ENCODE data around the gene MINDY2. TPM values are rescaled to one million over a fixed set of nuclear protein-coding genes. Genes with fewer than 3 reads are reported as not detected.
A peak's percentile ranks its signal among the peaks of the same experiment; 100 is the strongest.
"Not testable (repeated sequence)": the region's sequence is repeated elsewhere in the genome, so short reads cannot be mapped to it uniquely, and the experiment has no call there.

Gene MINDY2
- total RNA-seq, 6 experiments from 2014 or later: 4.2 to 8.8 (median 5.5) TPM

GRCh38 chr15:58854593-58854992, 83.5 kb downstream of the MINDY2 start:
- H3K27me3 ChIP-seq: no peaks in the 10 kb centered on the region
- intact Hi-C loops (cut with DNase I): no loop called here
- no peak overlapping the region for H3K27ac ChIP-seq
- H3K4me3 ChIP-seq: no peak overlapping the region
- no peaks in the 10 kb centered on the region for H3K4me1 ChIP-seq
- TF ChIP-seq, protein P1, sequence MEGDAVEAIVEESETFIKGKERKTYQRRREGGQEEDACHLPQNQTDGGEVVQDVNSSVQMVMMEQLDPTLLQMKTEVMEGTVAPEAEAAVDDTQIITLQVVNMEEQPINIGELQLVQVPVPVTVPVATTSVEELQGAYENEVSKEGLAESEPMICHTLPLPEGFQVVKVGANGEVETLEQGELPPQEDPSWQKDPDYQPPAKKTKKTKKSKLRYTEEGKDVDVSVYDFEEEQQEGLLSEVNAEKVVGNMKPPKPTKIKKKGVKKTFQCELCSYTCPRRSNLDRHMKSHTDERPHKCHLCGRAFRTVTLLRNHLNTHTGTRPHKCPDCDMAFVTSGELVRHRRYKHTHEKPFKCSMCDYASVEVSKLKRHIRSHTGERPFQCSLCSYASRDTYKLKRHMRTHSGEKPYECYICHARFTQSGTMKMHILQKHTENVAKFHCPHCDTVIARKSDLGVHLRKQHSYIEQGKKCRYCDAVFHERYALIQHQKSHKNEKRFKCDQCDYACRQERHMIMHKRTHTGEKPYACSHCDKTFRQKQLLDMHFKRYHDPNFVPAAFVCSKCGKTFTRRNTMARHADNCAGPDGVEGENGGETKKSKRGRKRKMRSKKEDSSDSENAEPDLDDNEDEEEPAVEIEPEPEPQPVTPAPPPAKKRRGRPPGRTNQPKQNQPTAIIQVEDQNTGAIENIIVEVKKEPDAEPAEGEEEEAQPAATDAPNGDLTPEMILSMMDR (IDR thresholded peaks at IDR 0.05): no peak
- WGBS (ENCODE audit: insufficient coverage, low coverage, low lambda C conversion rate, missing lambda C conversion rate): 68% methylated on average over 4 of the region's 4 CpGs
- ATAC-seq (no peak), DNase-seq (no peak)
- no peaks in the 10 kb centered on the region for H3K9me3 ChIP-seq
- H3K36me3 ChIP-seq: peaks cover 0 to 5% (median under 1%) of the 10 kb centered on the region in 4 donors

GRCh38 chr15:58856086-58856485, 85.0 kb downstream of the MINDY2 start:
- ATAC-seq: no peak
- TF ChIP-seq, protein P1 (IDR thresholded peaks at IDR 0.05): no peak
- TF ChIP-seq POLR2A (IDR thresholded peaks at IDR 0.05): no peak
- Histone ChIP-seq H3K4me3 (no peak overlapping the region), H3K4me1 (no peaks in the 10 kb centered on the region), H3K9me3 (no peaks in the 10 kb centered on the region), H3K36me3 (peaks cover 0 to 3% (median under 1%) of the 10 kb centered on the region in 4 donors), H3K27me3 (no peaks in the 10 kb centered on the region), H3K27ac (no peak overlapping the region)
- no peak for DNase-seq
- intact Hi-C loops (cut with DNase I): no loop called here

- DNase-seq; ATAC-seq; intact Hi-C loops (cut with DNase I); H3K4me3 ChIP-seq; H3K36me3 ChIP-seq; H3K4me1 ChIP-seq; H3K9me3 ChIP-seq; H3K27ac ChIP-seq; H3K27me3 ChIP-seq: not testable (repeated sequence)
- WGBS (ENCODE audit: insufficient coverage, low coverage, low lambda C conversion rate, missing lambda C conversion rate): 38% methylated on average over 1 of the region's 1 CpG
These were observed 85.5 kb downstream of the MINDY2 start for GRCh38 chr15:58856621-58857020.

GRCh38 chr15:58862326-58862725, 91.2 kb downstream of the MINDY2 start:
- intact Hi-C loops (cut with DNase I): no loop called here
- no peak for ATAC-seq
- DNase-seq: no peak
- no peak for TF ChIP-seq POLR2A (IDR thresholded peaks at IDR 0.05)
- TF ChIP-seq, protein P1 (IDR thresholded peaks at IDR 0.05): no peak
- no peak overlapping the region for H3K4me3 ChIP-seq
- 88% methylated on average over 2 of the region's 2 CpGs for WGBS (ENCODE audit: insufficient coverage, low coverage, low lambda C conversion rate, missing lambda C conversion rate)
- H3K4me1 ChIP-seq: no peaks in the 10 kb centered on the region
- H3K9me3 ChIP-seq: no peaks in the 10 kb centered on the region
- H3K36me3 ChIP-seq: no peaks in the 10 kb centered on the region
- H3K27ac ChIP-seq: no peak overlapping the region
- no peaks in the 10 kb centered on the region for H3K27me3 ChIP-seq

- no peaks in the 10 kb centered on the region for H3K4me1 ChIP-seq
- peak overlapping the region in 1 of 3 donors; percentile 13 for H3K27ac ChIP-seq
- H3K9me3 ChIP-seq: no peaks in the 10 kb centered on the region
- intact Hi-C loops (cut with DNase I): no loop called here
- 41% methylated on average over 22 of the region's 54 CpGs for WGBS (ENCODE audit: insufficient coverage, low coverage, low lambda C conversion rate, missing lambda C conversion rate)
- TF ChIP-seq, protein P1 (IDR thresholded peaks at IDR 0.05): no peak
- TF ChIP-seq POLR2A (IDR thresholded peaks at IDR 0.05): no peak
- H3K36me3 ChIP-seq: no peaks in the 10 kb centered on the region
- peak overlapping the region; percentile 27 to 52 (median 36) for H3K4me3 ChIP-seq
- ATAC-seq (peak; percentile 58 to 81 (median 66)), DNase-seq (peak; percentile 42 to 66 (median 65))
- H3K27me3 ChIP-seq: no peaks in the 10 kb centered on the region
These were observed 93.7 kb downstream of the MINDY2 start for GRCh38 chr15:58864602-58865424.

Data from right lobe of liver (tissue), 6 donors.